CD4-positive, alpha-beta T cell treated with Interleukin-6 at 100 ng/mL for 8 hours (primary cell): ENCODE results near the gene NRG2.

ENCODE experiments used
- DNase-seq: peaks from one replicate; pipeline ENCODE4 v3.0.0-alpha.2; 2020; ENCODE audit warnings: mixed read lengths, low spot score

NRG2 gene

DNA sequence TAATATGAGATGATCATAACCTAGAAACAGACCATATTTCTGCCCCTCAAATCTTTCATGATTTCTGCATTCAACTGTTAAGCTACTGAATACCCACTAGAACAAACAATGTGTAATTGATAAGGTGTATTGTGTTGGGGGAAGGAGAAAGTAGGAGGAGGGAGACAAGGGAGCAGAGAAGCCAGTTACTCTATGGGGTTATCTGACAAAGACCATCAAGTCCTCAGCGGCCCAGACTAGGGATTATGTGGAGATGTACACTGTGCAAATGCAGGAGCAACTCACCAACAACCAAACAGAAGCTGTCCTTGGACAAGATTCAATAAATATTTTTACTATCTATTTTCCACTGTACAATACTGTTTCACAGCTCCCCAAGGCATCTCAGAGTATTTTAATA is 2.7 kb downstream of the NRG2 start:
- no peak for DNase-seq

DNA sequence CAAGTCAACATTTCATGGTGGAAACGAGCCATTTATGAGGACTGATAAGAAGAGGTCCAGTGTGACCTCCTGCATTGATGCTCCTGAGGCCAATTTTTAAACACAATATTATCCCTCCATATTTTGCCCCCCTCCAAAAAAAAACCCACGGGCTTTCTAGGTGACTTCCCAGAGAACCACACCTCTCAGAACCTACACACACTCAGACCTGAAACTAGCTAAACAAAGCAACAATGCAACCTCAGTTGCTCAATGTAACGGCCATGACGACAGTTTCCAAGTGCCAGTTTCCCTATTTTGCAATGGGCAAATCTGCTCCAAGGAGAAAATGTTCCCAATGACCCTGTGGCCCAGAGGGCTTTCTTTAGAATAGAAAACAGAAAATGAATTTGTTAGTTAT is 3.5 kb downstream of the NRG2 start:
- no peak for DNase-seq

DNA sequence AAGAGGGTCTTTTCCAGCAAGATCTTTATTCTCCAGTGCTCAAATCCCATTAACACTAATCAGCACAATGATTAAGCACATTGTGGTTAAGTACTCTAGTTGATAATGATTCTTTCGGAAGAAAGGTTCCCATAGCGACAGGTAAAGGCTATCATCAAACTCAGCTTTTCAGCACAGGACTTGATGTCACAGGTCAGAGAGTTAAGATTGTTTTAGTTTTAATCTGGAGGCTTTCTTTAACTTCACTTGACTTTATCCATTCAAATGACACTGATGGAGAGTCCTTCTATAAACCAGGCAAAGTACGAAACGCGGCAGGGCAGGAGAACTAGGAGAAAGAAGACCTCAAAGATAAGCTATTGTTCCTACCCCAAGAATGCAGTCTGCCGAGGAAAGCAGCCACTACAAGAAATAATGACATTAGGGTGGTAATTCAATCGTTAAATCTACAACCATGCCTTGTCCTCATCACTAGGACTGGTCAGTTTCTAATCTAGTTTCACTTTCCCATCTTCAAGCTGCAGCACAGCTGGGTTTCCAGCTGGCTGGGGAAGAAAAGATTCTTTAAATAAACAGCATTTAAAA is 4.6 kb downstream of the NRG2 start:
- DNase-seq, result no peak

DNA sequence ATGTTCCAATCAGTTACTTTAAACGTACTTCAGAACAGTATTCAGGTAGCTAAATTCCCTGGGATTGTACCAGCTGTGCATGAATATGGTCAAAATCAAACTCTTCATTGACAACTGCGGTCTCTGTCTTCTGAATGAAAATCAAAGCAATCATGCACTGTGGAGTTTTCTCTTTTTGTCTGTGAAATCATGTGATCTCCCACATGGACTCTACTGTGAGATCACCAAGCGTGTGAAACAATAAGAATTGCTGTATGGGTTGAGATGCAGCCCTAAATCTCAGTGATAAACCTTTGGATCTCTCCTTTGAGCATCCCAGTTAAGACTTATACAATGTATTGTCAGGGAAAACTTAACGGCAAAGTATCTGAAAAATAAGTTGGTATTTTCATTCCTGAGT is 6.1 kb downstream of the NRG2 start:
- no peak for DNase-seq

DNA sequence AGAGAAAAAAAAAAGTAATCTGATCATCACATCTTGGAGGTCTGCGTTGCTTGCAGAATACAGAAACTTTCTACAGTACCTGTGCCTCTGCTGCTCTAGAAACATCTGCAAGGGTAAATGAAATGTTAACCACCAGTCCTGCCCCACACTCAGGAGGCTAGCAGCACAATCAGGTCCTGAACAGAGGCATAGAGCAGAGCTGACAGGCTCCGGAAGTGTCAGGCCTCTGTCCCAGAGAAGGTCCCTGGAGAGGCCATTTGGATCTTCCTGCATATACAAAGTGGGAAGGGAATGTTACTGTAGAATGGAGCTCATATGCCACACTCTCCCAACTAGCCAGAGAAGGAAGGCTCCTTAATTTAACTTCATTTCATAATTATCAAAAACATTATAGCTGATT is 7.2 kb downstream of the NRG2 start:
- DNase-seq, result no peak

DNA sequence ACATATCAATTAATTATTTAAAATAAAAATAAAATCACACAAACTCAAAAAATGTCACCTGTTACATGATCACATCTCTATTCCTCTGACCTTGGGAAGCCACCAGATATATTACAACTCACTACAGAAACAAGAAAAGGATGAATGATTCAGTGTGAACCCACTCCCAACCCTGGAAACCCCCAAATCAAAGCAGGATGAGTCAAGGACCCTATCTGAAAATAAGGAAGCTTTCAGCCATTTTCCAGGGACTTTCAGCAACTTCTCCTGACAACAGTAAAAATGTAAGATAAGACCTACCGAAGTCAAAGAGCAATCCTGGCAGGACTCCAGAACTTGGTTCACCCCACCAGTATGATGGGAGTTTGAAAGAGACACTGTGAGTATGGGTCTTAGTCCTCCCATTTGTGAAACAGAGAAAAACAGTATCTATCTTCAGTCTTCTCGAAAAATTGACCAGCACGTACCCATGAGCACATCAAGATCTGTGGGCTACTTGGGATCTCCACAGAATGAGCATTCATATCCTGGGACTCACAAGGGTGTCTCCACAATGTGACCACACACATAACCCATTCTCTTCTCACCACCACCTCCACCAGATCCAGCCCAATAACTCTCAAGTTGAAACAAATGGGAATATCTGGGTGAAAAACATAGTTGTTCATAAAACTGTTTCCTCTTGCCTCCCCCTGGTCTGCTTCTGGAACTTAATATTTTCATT is 9.9 kb downstream of the NRG2 start:
- no peak for DNase-seq

DNA sequence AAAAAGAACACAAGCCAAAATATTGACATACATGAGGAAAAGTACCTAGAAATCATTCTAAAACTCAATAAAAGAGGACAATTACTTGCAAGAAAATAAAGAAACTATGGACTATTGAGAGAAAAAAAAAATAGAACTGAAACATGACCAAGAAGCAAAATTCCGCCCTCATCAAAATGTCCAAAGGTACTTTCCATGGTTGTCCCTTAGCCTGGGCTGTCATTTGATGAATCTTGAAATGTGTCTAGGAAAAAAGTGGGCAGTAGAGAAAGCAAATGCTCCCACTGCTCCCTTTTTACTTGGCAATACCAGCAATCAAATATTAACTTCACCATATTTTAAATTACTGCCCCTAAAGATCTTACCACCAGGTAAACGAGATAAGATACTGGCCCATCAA is 10.8 kb downstream of the NRG2 start:
- no peak for DNase-seq

DNA sequence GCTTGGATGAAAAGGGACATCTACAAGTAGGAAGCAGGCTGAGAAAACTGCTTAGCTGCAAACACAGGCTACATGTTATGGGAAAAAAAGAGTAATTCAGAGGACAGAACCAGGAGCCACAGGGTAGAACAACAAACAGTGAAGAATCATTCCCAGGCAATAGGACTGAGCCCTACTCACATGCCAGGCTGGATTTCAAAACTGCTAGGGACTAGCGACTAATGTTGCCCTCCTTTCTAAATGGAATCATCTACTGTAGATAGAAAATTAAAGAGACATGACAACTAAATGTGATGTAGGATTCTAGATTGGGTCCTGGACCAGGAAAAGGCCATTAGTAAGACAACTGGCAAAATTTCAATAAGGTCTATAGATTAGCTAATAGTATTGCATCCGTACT is 15.3 kb downstream of the NRG2 start:
- DNase-seq, result no peak

DNA sequence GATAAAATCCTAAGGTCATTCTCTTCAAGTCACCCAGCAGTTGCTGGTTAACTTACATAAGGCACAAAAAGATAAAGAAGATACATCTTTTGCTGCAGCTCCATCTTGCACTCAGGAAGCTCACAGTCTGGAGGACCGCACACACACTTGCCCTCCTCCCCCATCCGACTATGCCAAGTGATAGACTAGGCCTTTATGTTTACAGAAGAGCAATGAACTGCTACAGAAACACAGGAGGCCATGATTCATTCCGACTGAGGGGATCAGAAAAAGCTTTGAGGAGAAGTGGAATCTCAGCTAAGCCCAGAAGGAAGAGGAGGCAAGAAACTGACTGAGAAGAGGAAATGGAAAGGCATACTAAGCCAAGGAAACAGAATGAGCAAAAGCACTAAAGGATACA is 17.4 kb downstream of the NRG2 start:
- no peak for DNase-seq

DNA sequence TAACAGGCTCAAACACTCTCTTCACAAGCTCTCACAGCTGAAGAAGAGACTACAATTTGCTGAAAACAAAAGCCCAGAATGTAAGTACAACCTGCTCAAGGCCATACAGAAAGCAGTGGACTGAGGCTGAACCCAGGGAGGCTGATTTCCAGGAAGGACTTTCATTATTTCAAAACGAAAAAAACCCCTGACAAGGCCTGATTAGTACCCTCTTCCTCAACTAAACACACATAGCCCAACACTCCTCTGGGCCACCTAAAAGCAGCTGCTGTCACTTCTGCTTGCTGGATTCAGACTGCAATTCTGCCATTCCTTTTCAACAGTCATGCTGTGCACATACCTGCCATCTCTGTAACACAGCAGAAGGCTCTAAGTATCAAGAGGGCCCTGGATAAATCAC is 18.2 kb downstream of the NRG2 start:
- no peak for DNase-seq

DNA sequence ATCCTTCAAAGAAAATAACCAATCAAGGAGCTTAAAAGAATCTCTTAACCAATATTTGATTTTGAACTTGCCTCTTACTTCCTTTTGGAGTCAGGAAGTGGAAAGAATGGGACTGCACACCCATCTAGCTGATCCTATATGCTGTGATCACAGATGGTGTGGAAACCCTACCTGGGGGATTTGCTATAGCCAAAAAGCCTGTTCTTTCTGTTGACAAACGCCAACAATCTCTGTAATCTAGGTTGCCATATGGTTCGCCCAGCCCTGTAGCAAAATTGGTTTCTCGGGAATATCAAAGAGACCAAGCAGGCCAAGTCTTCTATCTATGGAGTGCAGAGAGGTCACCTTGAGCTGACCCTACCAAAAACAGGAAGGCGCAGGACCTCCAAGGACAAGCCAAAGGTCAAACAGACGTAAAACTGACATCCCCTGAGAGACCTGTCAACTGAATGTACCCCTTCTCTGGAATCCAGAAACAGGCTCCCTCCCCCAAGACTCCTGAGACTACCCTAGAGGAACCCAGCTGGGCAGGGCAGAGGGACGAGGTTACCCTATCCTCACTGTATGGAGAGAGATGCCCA is 19.4 kb downstream of the NRG2 start:
- DNase-seq, result no peak

DNA sequence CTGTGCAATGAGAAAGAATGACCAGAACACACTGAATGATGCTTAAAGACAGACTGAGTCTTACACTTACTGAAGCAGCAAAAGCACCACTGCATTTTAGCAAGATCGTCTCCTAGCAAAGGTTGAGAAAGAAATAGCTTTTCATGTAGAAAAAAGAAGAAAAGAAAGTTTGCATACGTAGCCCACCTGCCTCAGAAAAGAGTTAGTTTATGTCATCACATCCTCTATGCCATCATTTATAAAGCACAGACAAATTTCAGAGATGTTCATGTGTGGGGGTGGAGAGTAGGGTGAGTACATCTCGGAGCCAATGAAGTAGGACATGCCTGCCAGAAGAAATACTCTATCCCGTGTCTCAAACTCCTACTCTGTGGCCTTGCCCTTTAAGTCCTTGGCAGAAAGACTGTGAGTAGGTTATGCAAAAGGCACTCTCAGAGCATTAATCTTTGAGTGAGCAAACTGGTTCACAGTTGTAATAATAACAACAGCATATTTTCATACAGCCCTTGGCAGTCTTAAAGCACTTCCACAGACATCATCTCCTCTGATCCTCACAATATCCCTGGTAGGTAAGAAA is 22.4 kb downstream of the NRG2 start:
- no peak for DNase-seq

DNA sequence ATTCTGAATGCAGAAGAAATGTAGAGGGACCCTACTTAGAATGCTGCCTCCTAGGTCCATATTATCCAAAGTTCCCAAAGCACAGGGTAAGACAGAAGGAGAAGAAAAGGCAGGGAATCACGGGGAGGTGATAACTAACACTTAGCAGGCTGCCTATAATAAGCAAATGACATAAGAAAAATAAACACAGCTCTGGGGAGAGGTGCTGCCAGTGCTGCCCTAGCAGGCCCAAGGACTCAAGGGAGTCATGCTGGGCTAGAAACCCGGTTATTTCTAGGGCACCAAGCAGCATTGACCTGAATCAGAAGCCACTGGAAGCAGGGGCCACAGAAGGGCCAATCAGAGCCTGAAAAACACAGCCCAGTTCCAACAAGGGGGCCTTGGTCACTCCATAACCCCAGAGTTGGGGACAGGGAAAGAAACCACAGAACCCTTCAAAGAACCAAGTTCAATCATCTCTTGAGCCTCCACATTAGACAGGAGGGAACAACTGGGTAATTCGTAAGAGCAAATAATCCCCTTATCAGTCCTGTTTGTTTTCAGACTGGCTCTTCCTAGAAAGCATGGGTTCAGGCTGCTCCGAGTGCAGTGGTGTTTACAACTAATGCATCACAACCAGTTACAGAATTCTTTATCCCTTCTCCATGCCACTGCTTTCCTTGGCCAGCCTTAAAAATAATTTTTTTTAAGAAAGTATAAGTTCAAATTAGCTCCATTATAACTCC is 24.0 kb downstream of the NRG2 start:
- no peak for DNase-seq

DNA sequence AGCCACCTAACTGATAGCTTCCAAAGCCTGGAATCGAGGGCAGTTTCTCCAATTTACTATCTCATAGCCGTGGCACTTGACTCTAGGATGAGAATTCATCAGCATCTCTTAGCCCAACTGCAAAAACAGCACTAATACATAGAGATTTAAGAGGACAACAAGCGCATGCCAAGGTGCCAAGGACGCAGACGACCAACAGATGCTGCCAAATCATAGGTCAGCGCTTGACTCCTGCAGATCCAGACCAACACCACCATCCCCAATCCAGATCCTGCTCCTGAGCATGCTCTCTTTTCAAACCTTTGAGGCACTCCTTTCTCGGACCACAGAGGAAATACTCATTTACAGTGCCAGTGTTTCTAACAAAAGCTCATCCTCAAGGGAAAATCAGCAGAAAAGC is 24.6 kb downstream of the NRG2 start:
- DNase-seq, result no peak

DNA sequence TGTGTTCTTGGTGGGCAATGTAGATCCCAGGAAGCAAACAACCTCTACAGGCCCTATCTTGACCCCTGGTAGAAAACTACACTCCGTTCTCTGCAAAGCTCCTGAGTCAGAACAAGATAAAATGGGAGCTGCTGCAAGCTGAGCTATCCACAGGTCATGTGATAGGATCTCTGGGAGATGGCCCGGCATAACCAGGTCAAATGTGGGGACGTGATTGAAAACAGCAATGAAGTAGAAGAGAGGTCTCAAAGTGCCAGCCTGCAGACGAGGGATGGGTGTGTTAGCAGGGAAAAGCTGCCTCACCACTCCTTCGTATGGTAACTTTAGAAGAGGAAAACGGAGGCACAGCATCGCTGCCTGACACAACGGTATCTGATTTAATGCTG is 25.0 kb downstream of the NRG2 start:
- no peak for DNase-seq

DNA sequence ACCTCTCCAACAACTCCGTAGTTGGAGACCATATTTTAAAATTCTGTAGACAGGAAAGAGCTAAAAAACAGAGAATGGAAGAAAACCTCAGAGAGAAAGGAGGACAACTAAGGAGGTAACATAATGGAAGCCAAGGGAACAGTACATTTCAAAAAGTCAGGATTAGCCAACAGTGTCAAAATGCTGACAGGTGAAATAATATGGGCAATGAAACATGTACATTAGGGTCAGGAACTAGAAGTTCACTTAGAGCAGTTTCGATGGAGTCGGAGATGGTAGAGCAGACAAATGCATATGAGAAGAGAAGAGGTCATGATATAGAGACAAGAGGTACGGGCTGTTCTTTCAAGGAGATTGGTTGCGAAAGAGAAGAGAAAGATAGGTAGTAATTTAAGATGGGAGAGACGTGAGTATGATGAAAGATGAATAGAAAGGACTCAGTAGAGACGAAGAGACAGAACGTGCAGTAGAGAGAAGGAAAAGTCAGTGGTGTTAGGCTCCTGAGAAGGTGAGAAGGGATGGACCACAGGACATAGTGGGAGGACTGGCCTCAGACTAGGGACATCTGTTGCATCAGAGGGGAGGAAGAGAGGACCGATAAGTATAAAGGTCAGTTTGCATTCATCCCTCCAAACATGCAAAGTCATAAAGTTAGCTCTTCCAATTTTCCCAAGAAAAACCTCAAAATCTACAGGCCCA is 25.6 kb downstream of the NRG2 start:
- no peak for DNase-seq

DNA sequence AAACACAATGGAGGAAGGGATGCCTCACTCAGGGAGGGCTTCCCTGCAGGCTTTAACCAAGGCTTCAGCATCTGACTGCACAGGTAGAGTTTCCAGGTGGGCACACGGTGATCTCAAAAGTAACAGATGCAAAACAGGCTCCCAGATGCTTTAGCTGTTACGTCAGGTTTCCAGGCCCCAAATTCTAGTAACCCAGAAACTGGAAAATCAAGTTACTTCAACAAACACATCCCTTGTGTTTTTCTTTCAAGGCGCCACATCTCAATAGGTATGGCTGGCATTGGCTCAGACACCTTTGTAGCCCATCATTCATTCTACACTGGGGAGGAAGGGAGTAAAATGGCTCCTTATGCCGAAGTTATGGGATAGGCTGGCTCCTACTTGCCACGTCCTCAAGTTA is 27.4 kb downstream of the NRG2 start:
- no peak for DNase-seq

DNA sequence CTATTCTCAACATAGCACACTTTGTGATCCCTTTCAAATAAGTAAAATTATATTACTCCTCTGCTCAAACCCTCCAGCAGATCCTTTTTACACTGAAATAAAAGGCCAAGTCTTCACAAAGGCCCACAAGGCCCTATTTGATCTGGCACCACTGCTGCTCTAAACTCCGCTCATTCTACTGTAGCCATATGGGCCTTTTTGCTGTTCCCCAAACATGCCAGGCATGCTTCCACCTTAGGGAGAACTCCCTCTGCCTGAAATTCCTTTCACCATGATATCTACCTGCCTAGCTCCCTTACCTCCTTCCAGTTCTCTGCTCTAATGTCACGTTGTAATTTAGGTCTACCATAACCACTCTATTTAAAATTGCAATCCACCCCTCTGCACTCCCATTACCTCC is 28.3 kb downstream of the NRG2 start:
- DNase-seq, result no peak

DNA sequence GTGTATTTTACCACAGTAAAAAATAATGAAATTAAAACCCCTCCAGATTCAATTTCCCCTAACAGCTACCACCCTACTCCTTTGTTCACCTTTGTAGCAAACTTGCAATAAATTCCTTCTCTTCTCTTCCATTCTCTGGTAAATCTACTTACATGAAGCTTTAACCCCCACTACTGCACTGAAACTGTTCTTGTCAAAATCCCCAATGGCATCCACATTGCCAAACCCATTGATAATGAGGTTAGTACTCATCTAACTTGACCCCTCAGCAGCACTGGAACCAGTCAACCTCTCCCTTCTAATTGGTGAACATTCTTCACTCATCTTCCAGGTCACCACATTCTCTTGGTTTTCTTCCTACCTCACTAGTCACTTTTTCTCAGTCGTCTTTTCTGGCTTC is 29.6 kb downstream of the NRG2 start:
- DNase-seq, result no peak

DNA sequence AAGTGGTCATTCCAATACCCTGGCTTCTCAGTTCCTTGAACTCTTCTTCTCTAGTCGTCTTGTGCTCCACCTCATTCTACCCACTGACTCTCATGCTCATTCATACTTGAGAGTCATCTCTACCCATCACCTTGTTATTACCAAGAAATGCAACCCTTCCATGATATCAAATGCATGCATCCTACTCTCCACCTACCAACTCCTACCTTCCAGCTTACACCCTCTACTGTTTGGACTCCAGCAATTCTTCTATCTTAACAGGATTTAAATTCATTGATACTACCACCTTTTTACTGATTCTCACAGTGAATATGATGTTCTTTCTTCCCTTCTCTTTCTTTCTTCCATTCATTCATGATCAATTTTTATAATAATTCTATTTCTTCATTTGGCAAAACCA is 30.7 kb downstream of the NRG2 start:
- DNase-seq, result no peak

DNA sequence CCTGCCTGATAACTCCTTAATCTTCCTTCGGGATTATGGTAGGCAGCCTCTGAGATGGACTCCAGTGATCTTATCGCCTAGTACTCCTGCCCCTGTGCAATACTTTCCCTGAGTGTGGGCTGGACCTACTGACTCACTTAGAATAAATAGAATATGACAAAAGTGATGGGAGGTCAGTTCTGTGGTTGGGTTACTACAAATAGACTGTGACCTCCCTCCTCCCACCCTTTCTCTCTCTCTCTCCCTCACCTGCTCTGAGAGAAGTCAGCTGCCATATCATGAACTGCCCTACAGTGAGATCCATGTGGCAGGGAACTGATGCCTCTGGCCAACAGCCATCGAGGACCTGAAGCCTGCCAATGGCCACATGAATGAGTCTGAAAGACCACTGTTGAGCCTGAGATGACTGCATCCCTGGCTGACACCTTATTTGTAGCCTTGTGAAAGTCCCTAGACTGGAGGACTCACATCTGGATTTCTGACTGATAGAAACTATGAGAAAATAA is 31.7 kb downstream of the NRG2 start:
- no peak for DNase-seq

DNA sequence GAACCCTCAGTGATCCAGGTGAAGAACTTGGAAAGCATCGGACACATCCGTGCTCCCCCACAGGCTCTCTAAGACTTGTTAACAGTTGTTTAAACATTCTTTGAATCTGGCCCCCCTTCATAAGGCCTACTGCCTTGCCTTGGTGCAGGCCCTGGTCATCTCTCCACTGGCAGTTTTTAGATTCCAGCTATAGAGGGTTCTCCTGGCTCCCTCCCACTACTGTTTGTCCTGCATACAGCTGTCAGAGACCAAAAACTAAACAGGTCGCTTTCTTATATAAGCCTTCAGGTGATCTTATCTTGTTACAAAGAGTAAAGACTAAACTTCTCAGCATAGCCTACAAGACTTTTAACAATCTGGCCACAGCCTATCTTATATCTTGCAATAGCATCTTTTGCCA is 32.3 kb downstream of the NRG2 start:
- DNase-seq, result no peak
